H9 (cell line): ENCODE data around the gene NFIX. TPM values are rescaled to one million over a fixed set of nuclear protein-coding genes. Genes with fewer than 3 reads are reported as not detected.

Experiments
- DNase-seq: peaks from one replicate; pipeline ENCODE4 v3.0.0-alpha.2; 2017
- H2AFZ ChIP-seq: one replicate; pipeline ENCODE4 v1.6.1; 2013; ENCODE audit warnings: mild to moderate bottlenecking, low read length, control low read depth, moderate library complexity
- H2AK5ac ChIP-seq: 2 replicates; pipeline ENCODE4 v1.6.1; 2013; ENCODE audit warnings: low read length, control low read depth, mixed read lengths; ENCODE audit not compliant: insufficient read length
- H2BK120ac ChIP-seq: one replicate; pipeline ENCODE4 v1.6.1; 2013; ENCODE audit warnings: low read depth, mild to moderate bottlenecking, low read length, control low read depth, inconsistent platforms; ENCODE audit not compliant: poor library complexity, severe bottlenecking
- H2BK12ac ChIP-seq: 2 replicates; pipeline ENCODE4 v1.6.1; 2013; ENCODE audit warnings: low read length, control low read depth, mixed read lengths, low read depth; ENCODE audit not compliant: insufficient read length
- H2BK15ac ChIP-seq: 2 replicates; pipeline ENCODE4 v1.6.1; 2013; ENCODE audit warnings: low read depth, low read length, control low read depth
- H2BK20ac ChIP-seq: one replicate; pipeline ENCODE4 v1.6.1; 2013; ENCODE audit warnings: low read depth, mild to moderate bottlenecking, low read length, control low read depth, inconsistent platforms; ENCODE audit not compliant: poor library complexity, severe bottlenecking
- H2BK5ac ChIP-seq: 2 replicates; pipeline ENCODE4 v1.6.1; 2013; ENCODE audit warnings: low read length, control low read depth, mixed read lengths; ENCODE audit not compliant: insufficient read length
- H3K14ac ChIP-seq: 2 replicates; pipeline ENCODE4 v1.6.1; 2013; ENCODE audit warnings: low read length, control low read depth; ENCODE audit not compliant: insufficient read depth
- H3K18ac ChIP-seq: 2 replicates; pipeline ENCODE4 v1.6.1; 2013; ENCODE audit warnings: low read depth, mild to moderate bottlenecking, mixed read lengths, low read length, control low read depth; ENCODE audit not compliant: insufficient read length
- H3K23ac ChIP-seq: 2 replicates; pipeline ENCODE4 v1.6.1; 2013; ENCODE audit warnings: low read length, control low read depth, mixed read lengths, low read depth; ENCODE audit not compliant: insufficient read length
- H3K23me2 ChIP-seq: 2 replicates; pipeline ENCODE4 v1.6.1; 2013; ENCODE audit warnings: low read depth, mild to moderate bottlenecking, mixed read lengths, low read length, control low read depth; ENCODE audit not compliant: insufficient read length, poor library complexity, severe bottlenecking
- H3K27ac ChIP-seq: 2 replicates; pipeline ENCODE4 v1.5.1; 2013; ENCODE audit warnings: low read length, control low read depth, mixed read lengths, low read depth; ENCODE audit not compliant: insufficient read length
- H3K27me3 ChIP-seq: 2 replicates; pipeline ENCODE4 v1.6.1; 2013; ENCODE audit warnings: low read length, control low read depth, inconsistent platforms; ENCODE audit not compliant: insufficient read depth
- H3K4ac ChIP-seq: 2 replicates; pipeline ENCODE4 v1.6.1; 2013; ENCODE audit warnings: low read depth, mild to moderate bottlenecking, control low read depth, inconsistent platforms, low read length, moderate library complexity
- H3K4me1 ChIP-seq: 2 replicates; pipeline ENCODE4 v1.6.1; 2013; ENCODE audit warnings: low read length, control low read depth, inconsistent platforms; ENCODE audit not compliant: insufficient read depth
- H3K4me2 ChIP-seq: 2 replicates; pipeline ENCODE4 v1.6.1; 2013; ENCODE audit warnings: low read length, control low read depth, mixed read lengths; ENCODE audit not compliant: insufficient read length, insufficient read depth
- H3K56ac ChIP-seq: 2 replicates; pipeline ENCODE4 v1.6.1; 2013; ENCODE audit warnings: low read depth, mild to moderate bottlenecking, mixed read lengths, low read length, control low read depth; ENCODE audit not compliant: insufficient read length
- H3K79me1 ChIP-seq: 2 replicates; pipeline ENCODE4 v1.6.1; 2013; ENCODE audit warnings: low read depth, mild to moderate bottlenecking, moderate library complexity, low read length, control low read depth, inconsistent platforms; ENCODE audit not compliant: insufficient read depth, poor library complexity, severe bottlenecking
- H3K79me2 ChIP-seq: 2 replicates; pipeline ENCODE4 v1.6.1; 2013; ENCODE audit warnings: low read length, control low read depth, inconsistent platforms; ENCODE audit not compliant: insufficient read depth
- H3K9ac ChIP-seq: 2 replicates; pipeline ENCODE4 v1.6.1; 2013; ENCODE audit warnings: low read length, control low read depth, mixed read lengths; ENCODE audit not compliant: insufficient read length; ENCODE audit errors: extremely low read depth
- H3K9me3 ChIP-seq: one replicate; pipeline ENCODE4 v1.6.1; 2013; ENCODE audit warnings: low read depth, low read length, inconsistent platforms; ENCODE audit not compliant: control insufficient read depth
- H3T11ph ChIP-seq: one replicate; pipeline ENCODE4 v1.6.1; 2013; ENCODE audit warnings: mild to moderate bottlenecking, low read length, control low read depth, inconsistent platforms
- H4K20me1 ChIP-seq: one replicate; pipeline ENCODE4 v1.6.1; 2013; ENCODE audit not compliant: control insufficient read depth, insufficient read length, insufficient read depth
- H4K5ac ChIP-seq: 2 replicates; pipeline ENCODE4 v1.6.1; 2013; ENCODE audit warnings: low read depth, mild to moderate bottlenecking, mixed read lengths, low read length, control low read depth; ENCODE audit not compliant: insufficient read length
- H4K8ac ChIP-seq: replicated peaks from 2 replicates; pipeline ENCODE4 v1.6.1; 2013; ENCODE audit warnings: low read length, control low read depth, mixed read lengths, low read depth; ENCODE audit not compliant: insufficient read length
- H4K91ac ChIP-seq: 2 replicates; pipeline ENCODE4 v1.6.1; 2013; ENCODE audit warnings: low read depth, mild to moderate bottlenecking, moderate library complexity, mixed read lengths, low read length, control low read depth; ENCODE audit not compliant: insufficient read length
- H3K27ac Mint-ChIP-seq, 3 experiments: 2 replicates in 2 of 3; 3 replicates in 1 of 3; pipeline ENCODE4 v1.8.0; 2020 to 2021; ENCODE audit warnings: mixed read lengths in 3 of 3, mild to moderate bottlenecking in 1 of 3, moderate library complexity in 1 of 3
- H3K27me3 Mint-ChIP-seq: 2 replicates; pipeline ENCODE4 v1.8.0; 2021; ENCODE audit warnings: low read depth, mild to moderate bottlenecking, moderate library complexity, mixed read lengths
- H3K36me3 Mint-ChIP-seq, 3 experiments: 2 replicates in 2 of 3; 3 replicates in 1 of 3; pipeline ENCODE4 v1.8.0; 2020 to 2021; ENCODE audit warnings: low read depth in 3 of 3, mixed read lengths in 3 of 3; ENCODE audit not compliant: insufficient read depth in 1 of 3
- H3K4me1 Mint-ChIP-seq, 2 experiments: 2 replicates each; pipeline ENCODE4 v1.8.0; 2020; ENCODE audit warnings: mixed read lengths in 2 of 2
- H3K4me3 Mint-ChIP-seq, 2 experiments: 2 replicates in 1 of 2; 3 replicates in 1 of 2; pipeline ENCODE4 v1.8.0; 2020 to 2021; ENCODE audit warnings: mild to moderate bottlenecking in 2 of 2, mixed read lengths in 2 of 2, moderate library complexity in 1 of 2
- H3K9me3 Mint-ChIP-seq, 2 experiments: 2 replicates in 1 of 2; 3 replicates in 1 of 2; pipeline ENCODE4 v1.8.0; 2020; ENCODE audit warnings: mild to moderate bottlenecking in 2 of 2, mixed read lengths in 2 of 2, moderate library complexity in 1 of 2
- CTCF ChIP-seq: fragments of 200-600 bp; sonication (generic); conservative IDR thresholded peaks from 3 replicates; pipeline ENCODE4 v1.8.0; 2021; ENCODE audit warnings: antibody characterized with exemption, mild to moderate bottlenecking
- whole genome bisulfite sequencing: extraction: QIAGEN DNeasy Blood & Tissue Kit; methylation state at CpG from one replicate; pipeline ENCODE4 v1.1.7; 2013; ENCODE audit warnings: missing lambda C conversion rate, low lambda C conversion rate, mixed read lengths; ENCODE audit not compliant: insufficient read length; ENCODE audit errors: extremely low coverage; 5-methylcytosine and 5-hydroxymethylcytosine counted together
- total RNA-seq: library from RNA; stranded (reverse); gene quantifications from 2 replicates; pipeline ENCODE4 v1.2.1, GENCODE V29; 2021

The NFIX gene
- total RNA-seq, 1 experiment from 2014 or later = 0.31 TPM

- Histone ChIP-seq H2BK120ac (no peak overlapping the region), H3K23me2 (no peaks in the 10 kb centered on the region), H3K79me1 (no peaks in the 10 kb centered on the region), H3K4me1 (peaks cover 8% of the 10 kb centered on the region), H2BK12ac (no peak overlapping the region), H3K27me3 (peaks cover 87% of the 10 kb centered on the region), H3K56ac (no peak overlapping the region), H2AK5ac (no peak overlapping the region), H4K91ac (no peak overlapping the region), H2BK15ac (no peak overlapping the region), H3T11ph (no peak overlapping the region), H3K4ac (no peak overlapping the region), H3K27ac (no peak overlapping the region), H3K9ac (no peak overlapping the region), H2AFZ (no peak overlapping the region), H3K4me2 (no peak overlapping the region), H4K5ac (no peak overlapping the region), H3K23ac (no peak overlapping the region), H2BK20ac (no peak overlapping the region), H3K79me2 (no peaks in the 10 kb centered on the region), H2BK5ac (no peak overlapping the region), H4K20me1 (peaks cover 2% of the 10 kb centered on the region), H4K8ac (no peak overlapping the region), H3K18ac (no peak overlapping the region), H3K14ac (no peak overlapping the region), H3K9me3 (no peaks in the 10 kb centered on the region)
- H3K4me1 Mint-ChIP-seq = peaks cover 46 to 78% of the 10 kb centered on the region in 2 experiments
- no peak for TF ChIP-seq CTCF
- peak overlapping the region in 1 of 2 experiments; percentile 21; a peak in 2 of 5 replicates for H3K4me3 Mint-ChIP-seq
- WGBS = no CpG with 5 or more reads among the region's 12 CpGs
- peaks cover 4 to 15% of the 10 kb centered on the region in 2 experiments for H3K9me3 Mint-ChIP-seq
- peaks cover 100% of the 10 kb centered on the region for H3K27me3 Mint-ChIP-seq
- no peaks in the 10 kb centered on the region for H3K36me3 Mint-ChIP-seq
- H3K27ac Mint-ChIP-seq = no peak overlapping the region
- DNase-seq = peak; percentile 69
Observed at GRCh38 chr19:13015361-13016223, 20.3 kb downstream of the NFIX start.
